CD14-positive monocyte (primary cell): ENCODE results near the gene SLC35D1. TPM values are rescaled to one million over a fixed set of nuclear protein-coding genes. Genes with fewer than 3 reads are reported as not detected.

ENCODE experiments used
- DNase-seq, 3 donors: peaks; one replicate each; pipeline ENCODE4 v3.0.0-alpha.2; 2011 to 2022
- H2AFZ ChIP-seq: 2 replicates; pipeline ENCODE4 v1.6.0; 2012; ENCODE audit warnings: mild to moderate bottlenecking, low read depth, low read length, inconsistent platforms; ENCODE audit not compliant: insufficient read depth, poor library complexity, severe bottlenecking
- H3K27ac ChIP-seq, 2 donors: 1 replicate in 1 of 2; 2 replicates in 1 of 2; pipeline ENCODE4 v1.5.1; 2012 to 2013; ENCODE audit warnings: low read length in 2 of 2, control low read depth in 1 of 2, inconsistent platforms in 1 of 2, low read depth in 1 of 2, mild to moderate bottlenecking in 1 of 2
- H3K27me3 ChIP-seq, 2 donors: one replicate each; pipeline versions ENCODE4 v1.6.0 to v1.6.1; 2011 to 2013; ENCODE audit warnings: low read length in 2 of 2; ENCODE audit not compliant: control insufficient read depth in 2 of 2, insufficient read depth in 2 of 2
- H3K36me3 ChIP-seq, 2 donors: replicated peaks in 1 of 2; 1 replicate in 1 of 2; 2 replicates in 1 of 2; pipeline versions ENCODE4 v1.5.1 to v1.6.1; 2012 to 2013; ENCODE audit warnings: low read length in 2 of 2, control low read depth in 1 of 2, inconsistent platforms in 1 of 2, mild to moderate bottlenecking in 1 of 2; ENCODE audit not compliant: insufficient read depth in 2 of 2, control insufficient read depth in 1 of 2
- H3K4me1 ChIP-seq, 2 donors: 1 replicate in 1 of 2; 2 replicates in 1 of 2; pipeline versions ENCODE4 v1.5.1 to v1.6.1; 2012 to 2013; ENCODE audit warnings: low read length in 2 of 2, control low read depth in 1 of 2, inconsistent platforms in 1 of 2, mild to moderate bottlenecking in 1 of 2, moderate library complexity in 1 of 2; ENCODE audit not compliant: insufficient read depth in 2 of 2, control insufficient read depth in 1 of 2
- H3K4me2 ChIP-seq: replicated peaks from 2 replicates; pipeline ENCODE3; 2012; ENCODE audit warnings: low read length, moderate library complexity, mild to moderate bottlenecking; ENCODE audit not compliant: poor library complexity, severe bottlenecking; ENCODE audit errors: extremely low read depth
- H3K4me3 ChIP-seq, 3 experiments: fragments of 200-600 bp in 1 of 3; sonication (generic) in 1 of 3; replicated peaks in 1 of 3; 1 replicate in 2 of 3; 2 replicates in 1 of 3; pipeline ENCODE4 v1.5.1; 2011 to 2013; ENCODE audit warnings: low read length in 3 of 3, mild to moderate bottlenecking in 3 of 3, control low read depth in 2 of 3, low read depth in 2 of 3, inconsistent platforms in 1 of 3, moderate library complexity in 1 of 3
- H3K79me2 ChIP-seq: 2 replicates; pipeline ENCODE4 v1.6.0; 2012; ENCODE audit warnings: mild to moderate bottlenecking, control low read depth, inconsistent platforms, low read length, moderate library complexity; ENCODE audit not compliant: insufficient read depth
- H3K9ac ChIP-seq: 2 replicates; pipeline ENCODE4 v1.6.0; 2017; ENCODE audit warnings: low read length, mild to moderate bottlenecking; ENCODE audit not compliant: insufficient read depth, poor library complexity, severe bottlenecking
- H3K9me3 ChIP-seq, 2 donors: replicated peaks in 1 of 2; 1 replicate in 1 of 2; 2 replicates in 1 of 2; pipeline versions ENCODE4 v1.5.1 to v1.6.1; 2012 to 2013; ENCODE audit warnings: low read length in 2 of 2, control low read depth in 1 of 2; ENCODE audit not compliant: control insufficient read depth in 1 of 2, insufficient read depth in 1 of 2
- H4K20me1 ChIP-seq: 2 replicates; pipeline ENCODE4 v1.6.0; 2012; ENCODE audit warnings: mild to moderate bottlenecking, low read length, control low read depth, moderate library complexity; ENCODE audit not compliant: insufficient read depth
- H3K27ac Mint-ChIP-seq, 7 donors: one replicate each; pipeline ENCODE4 v1.8.0; 2020; ENCODE audit warnings: mild to moderate bottlenecking in 7 of 7, mixed read lengths in 7 of 7, moderate library complexity in 6 of 7, inconsistent platforms in 2 of 7
- H3K27me3 Mint-ChIP-seq, 3 donors: one replicate each; pipeline ENCODE4 v1.8.0; 2021 to 2022; ENCODE audit warnings: low read depth in 3 of 3, mild to moderate bottlenecking in 3 of 3, mixed read lengths in 3 of 3, moderate library complexity in 3 of 3, inconsistent platforms in 1 of 3
- H3K36me3 Mint-ChIP-seq, 2 donors: one replicate each; pipeline ENCODE4 v1.8.0; 2020; ENCODE audit warnings: mixed read lengths in 2 of 2, inconsistent platforms in 1 of 2, mild to moderate bottlenecking in 1 of 2
- H3K4me1 Mint-ChIP-seq: one replicate; pipeline ENCODE4 v1.8.0; 2020; ENCODE audit warnings: mild to moderate bottlenecking, mixed read lengths
- H3K4me3 Mint-ChIP-seq, 2 donors: one replicate each; pipeline ENCODE4 v1.8.0; 2020; ENCODE audit warnings: mild to moderate bottlenecking in 2 of 2, mixed read lengths in 2 of 2, moderate library complexity in 1 of 2
- H3K9me3 Mint-ChIP-seq, 7 donors: one replicate each; pipeline ENCODE4 v1.8.0; 2020 to 2022; ENCODE audit warnings: mixed read lengths in 7 of 7, mild to moderate bottlenecking in 6 of 7, moderate library complexity in 6 of 7, inconsistent platforms in 2 of 7
- CTCF ChIP-seq: fragments of 200-600 bp; IDR thresholded peaks from one replicate; pipeline ENCODE4 v1.8.0; 2022; ENCODE audit warnings: antibody characterized with exemption, mild to moderate bottlenecking
- WGBS: methylation state at CpG from one replicate; pipeline ENCODE4 v1.1.5; 2013; ENCODE audit warnings: missing lambda C conversion rate; ENCODE audit not compliant: insufficient coverage; 5-methylcytosine and 5-hydroxymethylcytosine counted together
- intact Hi-C, 2 donors: fragments of 100-400 bp; cut with micrococcal nuclease; formaldehyde crosslinking; loops; one replicate each; pipeline versions ENCODE4 v1.15.0 to v1.15.1; 2023
- polyA plus RNA-seq, 3 donors: library from polyadenylated mRNA; depleted of rRNA in 1 of 3; unstranded in 2 of 3; stranded (reverse) in 1 of 3; fragments of 300-500 nt in 2 of 3; fragments of >200 nt in 1 of 3; fragmentation: Illumina TruSeq in 2 of 3; gene quantifications; 1 replicate in 2 of 3; 2 replicates in 1 of 3; pipeline ENCODE4 v1.2.3, GENCODE V29; 2012 to 2021
- small RNA-seq: library from RNA; depleted of rRNA; stranded (forward); fragments of <200 nt; gene quantifications from one replicate; pipeline ENCODE3, GENCODE V24; 2012; ENCODE audit warnings: low read depth; ENCODE audit not compliant: insufficient read length

Gene SLC35D1
- polyA plus RNA-seq, 3 donors = 2.2 to 3.3 (median 2.7) TPM

GRCh38 chr1:66951513-66951912, 102.4 kb downstream of the SLC35D1 start:
- Mint-ChIP-seq H3K4me3 (no peak overlapping the region), H3K9me3 (no peaks in the 10 kb centered on the region), H3K36me3 (peaks cover 69 to 90% of the 10 kb centered on the region in 2 donors), H3K27ac (peak overlapping the region in 1 of 7 donors; percentile 38), H3K27me3 (no peaks in the 10 kb centered on the region), H3K4me1 (peaks cover 11% of the 10 kb centered on the region)
- TF ChIP-seq CTCF = no peak
- Histone ChIP-seq H4K20me1 (peaks cover 98% of the 10 kb centered on the region), H3K4me2 (no peak overlapping the region), H3K27me3 (no peaks in the 10 kb centered on the region), H3K27ac (no peak overlapping the region), H3K9ac (no peak overlapping the region), H3K36me3 (peaks cover 72 to 99% of the 10 kb centered on the region in 2 donors), H3K9me3 (no peaks in the 10 kb centered on the region), H3K4me1 (peaks cover 4 to 11% of the 10 kb centered on the region in 2 donors), H2AFZ (no peak overlapping the region), H3K79me2 (peaks cover 99% of the 10 kb centered on the region), H3K4me3 (no peak overlapping the region)
- WGBS = 96% methylated on average over 4 of the region's 6 CpGs
- no peak for DNase-seq
- intact Hi-C loops = no loop called here

Small RNAs within 50 kb of the gene (small RNA-seq; reads per million reads assigned to genes)
- gene RF00322 = not detected

Other genes starting within 250 kb of the SLC35D1 start
- under 1 TPM in 1 of 3 donors, not detected in 2; 0.09 TPM for gene DNAI4, start 129.3 kb downstream of the SLC35D1 start, polyA plus RNA-seq
- gene MIER1, start 129.2 kb downstream of the SLC35D1 start, polyA plus RNA-seq = 10 to 100 TPM; 14.0 to 28.0 (median 21.9) TPM
- gene C1orf141, start 80.8 kb upstream of the SLC35D1 start, polyA plus RNA-seq = not detected
- not detected for gene IL23R, start 112.3 kb upstream of the SLC35D1 start, polyA plus RNA-seq